WTC11 (cell line): ENCODE data around the gene CD4. TPM values are rescaled to one million over a fixed set of nuclear protein-coding genes. Genes with fewer than 3 reads are reported as not detected.

Experiments used
- ATAC-seq: fragments of 200-7000 bp; cut with Tn5 transposase; 2 replicates; pipeline ENCODE4 v1.10.0; 2021; ENCODE audit warnings: mild to moderate bottlenecking, moderate library complexity
- CTCF ChIA-PET: fragments of 300-600 bp; sonication (Branson Sonifier 250); formaldehyde crosslinking; loops from one replicate; lab custom pipeline; 2021; ENCODE audit warnings: antibody characterized with exemption; lab: Charles Lee
- POLR2A ChIA-PET: fragments of 350-600 bp; sonication (Branson Sonifier 250); formaldehyde crosslinking; loops from one replicate; lab custom pipeline; 2021; ENCODE audit warnings: antibody characterized with exemption; lab: Charles Lee
- DNase-seq: peaks from one replicate; pipeline ENCODE4 v3.0.0; 2021; ENCODE audit warnings: low spot score
- H3K27ac Mint-ChIP-seq: 2 replicates; pipeline ENCODE4 v1.8.0; 2021; ENCODE audit warnings: mixed read lengths
- H3K27me3 Mint-ChIP-seq: 2 replicates; pipeline ENCODE4 v1.8.0; 2021; ENCODE audit warnings: low read depth, mild to moderate bottlenecking, moderate library complexity, mixed read lengths
- H3K36me3 Mint-ChIP-seq: 2 replicates; pipeline ENCODE4 v1.8.0; 2021; ENCODE audit warnings: mixed read lengths
- H3K4me1 Mint-ChIP-seq: 2 replicates; pipeline ENCODE4 v1.8.0; 2022; ENCODE audit warnings: mixed read lengths
- H3K4me3 Mint-ChIP-seq: 2 replicates; pipeline ENCODE4 v1.8.0; 2021; ENCODE audit warnings: mild to moderate bottlenecking, moderate library complexity, mixed read lengths
- H3K9me3 Mint-ChIP-seq: 2 replicates; pipeline ENCODE4 v1.8.0; 2021; ENCODE audit warnings: mixed read lengths
- ATF1 ChIP-seq: sonication (generic); formaldehyde crosslinking; IDR thresholded peaks from 2 replicates; pipeline ENCODE4 v1.8.1; 2023; ENCODE audit warnings: mild to moderate bottlenecking, moderate library complexity, missing genetic modification reagents
- CBFB ChIP-seq: sonication (generic); formaldehyde crosslinking; IDR thresholded peaks from 2 replicates; pipeline ENCODE4 v1.8.1; 2022; ENCODE audit warnings: mild to moderate bottlenecking, low read depth, missing genetic modification reagents
- CREB1 ChIP-seq: sonication (generic); formaldehyde crosslinking; IDR thresholded peaks from 2 replicates; pipeline ENCODE4 v1.8.0; 2023; ENCODE audit warnings: mild to moderate bottlenecking, missing genetic modification reagents
- CREM ChIP-seq: sonication (generic); formaldehyde crosslinking; IDR thresholded peaks from 2 replicates; pipeline ENCODE4 v1.8.1; 2022; ENCODE audit warnings: mild to moderate bottlenecking, missing genetic modification reagents, moderate library complexity
- FOXJ3 ChIP-seq: sonication (generic); formaldehyde crosslinking; IDR thresholded peaks from 2 replicates; pipeline ENCODE4 v1.9.0; 2021; ENCODE audit warnings: missing genetic modification reagents, mild to moderate bottlenecking, borderline replicate concordance
- GTF2I ChIP-seq: fragments of 250-450 bp; sonication (Bioruptor Pico); conservative IDR thresholded peaks from 2 replicates; pipeline ENCODE4 v1.4.0; 2021; ENCODE audit warnings: mild to moderate bottlenecking
- HMGA2 ChIP-seq: fragments of 250-450 bp; sonication (Bioruptor Pico); IDR thresholded peaks from 2 replicates; pipeline ENCODE4 v1.4.0; 2021; ENCODE audit warnings: mild to moderate bottlenecking, moderate library complexity
- NR1H2 ChIP-seq: sonication (generic); formaldehyde crosslinking; IDR thresholded peaks from 2 replicates; pipeline ENCODE4 v1.9.0; 2021; ENCODE audit warnings: mild to moderate bottlenecking, moderate library complexity, missing genetic modification reagents
- OVOL2 ChIP-seq: fragments of 250-450 bp; sonication (Bioruptor Pico); IDR thresholded peaks from 2 replicates; pipeline ENCODE4 v1.9.0; 2021; ENCODE audit warnings: mild to moderate bottlenecking, borderline replicate concordance
- SOX15 ChIP-seq: fragments of 250-450 bp; sonication (Bioruptor Pico); IDR thresholded peaks from 2 replicates; pipeline ENCODE4 v1.9.0; 2021; ENCODE audit warnings: mild to moderate bottlenecking
- TEAD1 ChIP-seq: sonication (generic); formaldehyde crosslinking; IDR thresholded peaks from 2 replicates; pipeline ENCODE4 v1.8.0; 2022; ENCODE audit warnings: mild to moderate bottlenecking, missing genetic modification reagents
- ZBTB21 ChIP-seq: sonication (generic); formaldehyde crosslinking; IDR thresholded peaks from 2 replicates; pipeline ENCODE4 v1.8.1; 2023; ENCODE audit warnings: mild to moderate bottlenecking, missing genetic modification reagents, borderline replicate concordance
- ZNF263 ChIP-seq: sonication (generic); formaldehyde crosslinking; IDR thresholded peaks from 2 replicates; pipeline ENCODE4 v1.8.1; 2022; ENCODE audit warnings: low read depth, mild to moderate bottlenecking, moderate library complexity, missing genetic modification reagents
- ZNF396 ChIP-seq: fragments of 250-450 bp; sonication (Bioruptor Pico); IDR thresholded peaks from 2 replicates; pipeline ENCODE4 v1.8.0; 2021; ENCODE audit warnings: mild to moderate bottlenecking, moderate library complexity, borderline replicate concordance
- total RNA-seq: library from RNA; stranded (reverse); gene quantifications from 3 replicates; pipeline ENCODE4 v1.2.3, GENCODE V29; 2021
- TF ChIP-seq, protein P1 (sequence below): sonication (generic); formaldehyde crosslinking; conservative IDR thresholded peaks from 2 replicates; pipeline ENCODE4 v1.8.1; 2023; ENCODE audit warnings: mild to moderate bottlenecking, low read depth, missing genetic modification reagents, moderate library complexity
- TF ChIP-seq, protein P2 (sequence below): sonication (generic); formaldehyde crosslinking; IDR thresholded peaks from 2 replicates; pipeline ENCODE4 v1.8.1; 2022; ENCODE audit warnings: mild to moderate bottlenecking, missing genetic modification reagents, moderate library complexity, borderline replicate concordance
- TF ChIP-seq, protein P3 (sequence below): sonication (generic); formaldehyde crosslinking; IDR thresholded peaks from 2 replicates; pipeline ENCODE4 v1.8.0; 2022; ENCODE audit warnings: missing genetic modification reagents
- TF ChIP-seq, protein P4 (sequence below): sonication (generic); formaldehyde crosslinking; IDR thresholded peaks from 2 replicates; pipeline ENCODE4 v1.8.0; 2023; ENCODE audit warnings: mild to moderate bottlenecking, missing genetic modification reagents

Gene CD4
- total RNA-seq, 1 experiment from 2014 or later: 2.5 TPM

DNA sequence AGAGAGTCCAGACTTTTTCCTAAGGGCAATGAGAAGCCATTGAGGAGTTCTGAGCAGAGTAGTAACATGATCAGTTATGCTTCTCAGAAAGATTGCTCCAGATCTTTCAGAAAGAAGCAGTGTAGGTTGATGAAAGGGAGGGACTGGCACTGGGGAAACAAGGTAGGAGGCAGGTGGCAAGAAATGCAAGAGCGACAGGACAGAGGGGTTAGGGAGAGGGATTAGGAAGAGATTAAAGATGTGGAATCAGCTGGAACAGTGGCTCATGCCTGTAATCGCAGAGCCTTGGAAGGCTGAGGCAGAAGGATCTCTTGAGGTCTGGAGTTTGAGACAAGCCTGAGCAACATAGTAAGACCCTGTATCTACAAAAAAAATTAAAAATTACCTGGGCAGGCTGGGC lies 58.3 kb downstream of the CD4 start:
- no peaks in the 10 kb centered on the region for H3K27me3 Mint-ChIP-seq

DNA sequence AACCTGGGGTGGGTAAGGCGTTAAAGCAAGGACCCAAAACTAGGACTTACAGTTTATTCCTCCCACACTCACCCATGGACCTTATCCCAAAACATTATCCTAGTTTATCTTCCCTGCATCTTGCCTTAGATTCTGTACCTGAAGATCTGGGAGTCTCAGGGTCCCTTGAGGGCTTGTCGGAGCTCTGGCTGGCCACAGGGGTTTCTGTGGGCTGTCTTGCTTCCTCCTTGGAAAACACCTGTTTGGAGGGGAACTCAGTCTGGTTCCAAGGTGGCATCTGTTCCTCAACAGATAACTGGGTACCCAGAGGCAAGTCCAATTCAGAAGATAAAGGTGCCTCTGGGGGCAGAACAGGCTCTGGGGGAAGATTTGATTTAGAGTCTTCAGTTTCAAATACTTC lies 60.1 kb downstream of the CD4 start:
- ChIA-PET CTCF (interaction anchor here (0.6 kb wide), 1 partner anchor 93 kb away, joined by 5 read pairs; no protein-coding TSS in a partner anchor), POLR2A (interaction anchor here (1.4 kb wide), 1 partner anchor 16 kb away, joined by 6 read pairs; no protein-coding TSS in a partner anchor)
- Mint-ChIP-seq H3K9me3 (no peaks in the 10 kb centered on the region), H3K27me3 (no peaks in the 10 kb centered on the region), H3K27ac (no peak overlapping the region; the same call in 1 of the 2 replicates), H3K4me1 (peaks cover 19% of the 10 kb centered on the region), H3K4me3 (peak overlapping the region; percentile 95), H3K36me3 (peaks cover 43% of the 10 kb centered on the region)
- no peak for DNase-seq
- TF ChIP-seq, protein P1, sequence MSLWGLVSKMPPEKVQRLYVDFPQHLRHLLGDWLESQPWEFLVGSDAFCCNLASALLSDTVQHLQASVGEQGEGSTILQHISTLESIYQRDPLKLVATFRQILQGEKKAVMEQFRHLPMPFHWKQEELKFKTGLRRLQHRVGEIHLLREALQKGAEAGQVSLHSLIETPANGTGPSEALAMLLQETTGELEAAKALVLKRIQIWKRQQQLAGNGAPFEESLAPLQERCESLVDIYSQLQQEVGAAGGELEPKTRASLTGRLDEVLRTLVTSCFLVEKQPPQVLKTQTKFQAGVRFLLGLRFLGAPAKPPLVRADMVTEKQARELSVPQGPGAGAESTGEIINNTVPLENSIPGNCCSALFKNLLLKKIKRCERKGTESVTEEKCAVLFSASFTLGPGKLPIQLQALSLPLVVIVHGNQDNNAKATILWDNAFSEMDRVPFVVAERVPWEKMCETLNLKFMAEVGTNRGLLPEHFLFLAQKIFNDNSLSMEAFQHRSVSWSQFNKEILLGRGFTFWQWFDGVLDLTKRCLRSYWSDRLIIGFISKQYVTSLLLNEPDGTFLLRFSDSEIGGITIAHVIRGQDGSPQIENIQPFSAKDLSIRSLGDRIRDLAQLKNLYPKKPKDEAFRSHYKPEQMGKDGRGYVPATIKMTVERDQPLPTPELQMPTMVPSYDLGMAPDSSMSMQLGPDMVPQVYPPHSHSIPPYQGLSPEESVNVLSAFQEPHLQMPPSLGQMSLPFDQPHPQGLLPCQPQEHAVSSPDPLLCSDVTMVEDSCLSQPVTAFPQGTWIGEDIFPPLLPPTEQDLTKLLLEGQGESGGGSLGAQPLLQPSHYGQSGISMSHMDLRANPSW (CRISPR knock-in tag): no peak
- TF ChIP-seq HMGA2 (CRISPR knock-in tag): no peak
- no peak for ATAC-seq

More for the DNA sequence above, 58.3 kb downstream of the CD4 start:
- Mint-ChIP-seq H3K4me3 (no peak overlapping the region), H3K36me3 (peaks cover 56% of the 10 kb centered on the region), H3K9me3 (no peaks in the 10 kb centered on the region), H3K4me1 (peaks cover 14% of the 10 kb centered on the region), H3K27ac (no peak overlapping the region)
- POLR2A ChIA-PET: no interaction called here
- CTCF ChIA-PET: no interaction called here
- TF ChIP-seq FOXJ3 (CRISPR knock-in tag): no peak
- TF ChIP-seq, protein P2, sequence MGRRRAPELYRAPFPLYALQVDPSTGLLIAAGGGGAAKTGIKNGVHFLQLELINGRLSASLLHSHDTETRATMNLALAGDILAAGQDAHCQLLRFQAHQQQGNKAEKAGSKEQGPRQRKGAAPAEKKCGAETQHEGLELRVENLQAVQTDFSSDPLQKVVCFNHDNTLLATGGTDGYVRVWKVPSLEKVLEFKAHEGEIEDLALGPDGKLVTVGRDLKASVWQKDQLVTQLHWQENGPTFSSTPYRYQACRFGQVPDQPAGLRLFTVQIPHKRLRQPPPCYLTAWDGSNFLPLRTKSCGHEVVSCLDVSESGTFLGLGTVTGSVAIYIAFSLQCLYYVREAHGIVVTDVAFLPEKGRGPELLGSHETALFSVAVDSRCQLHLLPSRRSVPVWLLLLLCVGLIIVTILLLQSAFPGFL (CRISPR knock-in tag): no peak
- TF ChIP-seq SOX15 (CRISPR knock-in tag): no peak
- TF ChIP-seq ZNF396 (CRISPR knock-in tag): no peak
- no peak for TF ChIP-seq ATF1 (CRISPR knock-in tag)
- TF ChIP-seq, protein P3, sequence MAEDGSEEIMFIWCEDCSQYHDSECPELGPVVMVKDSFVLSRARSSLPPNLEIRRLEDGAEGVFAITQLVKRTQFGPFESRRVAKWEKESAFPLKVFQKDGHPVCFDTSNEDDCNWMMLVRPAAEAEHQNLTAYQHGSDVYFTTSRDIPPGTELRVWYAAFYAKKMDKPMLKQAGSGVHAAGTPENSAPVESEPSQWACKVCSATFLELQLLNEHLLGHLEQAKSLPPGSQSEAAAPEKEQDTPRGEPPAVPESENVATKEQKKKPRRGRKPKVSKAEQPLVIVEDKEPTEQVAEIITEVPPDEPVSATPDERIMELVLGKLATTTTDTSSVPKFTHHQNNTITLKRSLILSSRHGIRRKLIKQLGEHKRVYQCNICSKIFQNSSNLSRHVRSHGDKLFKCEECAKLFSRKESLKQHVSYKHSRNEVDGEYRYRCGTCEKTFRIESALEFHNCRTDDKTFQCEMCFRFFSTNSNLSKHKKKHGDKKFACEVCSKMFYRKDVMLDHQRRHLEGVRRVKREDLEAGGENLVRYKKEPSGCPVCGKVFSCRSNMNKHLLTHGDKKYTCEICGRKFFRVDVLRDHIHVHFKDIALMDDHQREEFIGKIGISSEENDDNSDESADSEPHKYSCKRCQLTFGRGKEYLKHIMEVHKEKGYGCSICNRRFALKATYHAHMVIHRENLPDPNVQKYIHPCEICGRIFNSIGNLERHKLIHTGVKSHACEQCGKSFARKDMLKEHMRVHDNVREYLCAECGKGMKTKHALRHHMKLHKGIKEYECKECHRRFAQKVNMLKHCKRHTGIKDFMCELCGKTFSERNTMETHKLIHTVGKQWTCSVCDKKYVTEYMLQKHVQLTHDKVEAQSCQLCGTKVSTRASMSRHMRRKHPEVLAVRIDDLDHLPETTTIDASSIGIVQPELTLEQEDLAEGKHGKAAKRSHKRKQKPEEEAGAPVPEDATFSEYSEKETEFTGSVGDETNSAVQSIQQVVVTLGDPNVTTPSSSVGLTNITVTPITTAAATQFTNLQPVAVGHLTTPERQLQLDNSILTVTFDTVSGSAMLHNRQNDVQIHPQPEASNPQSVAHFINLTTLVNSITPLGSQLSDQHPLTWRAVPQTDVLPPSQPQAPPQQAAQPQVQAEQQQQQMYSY (CRISPR knock-in tag): no peak
- TF ChIP-seq ZNF263: no peak
- no peak for TF ChIP-seq GTF2I
- TF ChIP-seq, protein P4, sequence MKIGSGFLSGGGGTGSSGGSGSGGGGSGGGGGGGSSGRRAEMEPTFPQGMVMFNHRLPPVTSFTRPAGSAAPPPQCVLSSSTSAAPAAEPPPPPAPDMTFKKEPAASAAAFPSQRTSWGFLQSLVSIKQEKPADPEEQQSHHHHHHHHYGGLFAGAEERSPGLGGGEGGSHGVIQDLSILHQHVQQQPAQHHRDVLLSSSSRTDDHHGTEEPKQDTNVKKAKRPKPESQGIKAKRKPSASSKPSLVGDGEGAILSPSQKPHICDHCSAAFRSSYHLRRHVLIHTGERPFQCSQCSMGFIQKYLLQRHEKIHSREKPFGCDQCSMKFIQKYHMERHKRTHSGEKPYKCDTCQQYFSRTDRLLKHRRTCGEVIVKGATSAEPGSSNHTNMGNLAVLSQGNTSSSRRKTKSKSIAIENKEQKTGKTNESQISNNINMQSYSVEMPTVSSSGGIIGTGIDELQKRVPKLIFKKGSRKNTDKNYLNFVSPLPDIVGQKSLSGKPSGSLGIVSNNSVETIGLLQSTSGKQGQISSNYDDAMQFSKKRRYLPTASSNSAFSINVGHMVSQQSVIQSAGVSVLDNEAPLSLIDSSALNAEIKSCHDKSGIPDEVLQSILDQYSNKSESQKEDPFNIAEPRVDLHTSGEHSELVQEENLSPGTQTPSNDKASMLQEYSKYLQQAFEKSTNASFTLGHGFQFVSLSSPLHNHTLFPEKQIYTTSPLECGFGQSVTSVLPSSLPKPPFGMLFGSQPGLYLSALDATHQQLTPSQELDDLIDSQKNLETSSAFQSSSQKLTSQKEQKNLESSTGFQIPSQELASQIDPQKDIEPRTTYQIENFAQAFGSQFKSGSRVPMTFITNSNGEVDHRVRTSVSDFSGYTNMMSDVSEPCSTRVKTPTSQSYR: no peak
- TF ChIP-seq ZBTB21 (CRISPR knock-in tag): no peak
- no peak for TF ChIP-seq CBFB (CRISPR knock-in tag)
- no peak for TF ChIP-seq NR1H2 (CRISPR knock-in tag)
- no peak for TF ChIP-seq CREM (CRISPR knock-in tag)
- no peak for TF ChIP-seq CREB1 (CRISPR knock-in tag)
- TF ChIP-seq, protein P1 (CRISPR knock-in tag): no peak
- TF ChIP-seq OVOL2: no peak
- no peak for TF ChIP-seq TEAD1 (CRISPR knock-in tag)
- TF ChIP-seq, all 79 proteins: peak for 0
- ATAC-seq (no peak), DNase-seq (no peak)
